Cerebellar cortex (tissue), 1 donor: ENCODE results near the gene GPC6.

Experiments
- DNase-seq: peaks from one replicate; pipeline ENCODE4 v3.0.0-alpha.2; 2015; ENCODE audit warnings: low spot score

GPC6 gene

GRCh38 chr13:93926425-93926824, 699.8 kb downstream of the GPC6 start:
- no peak for DNase-seq

GRCh38 chr13:93927431-93927830, 700.8 kb downstream of the GPC6 start:
- DNase-seq, result no peak

DNA sequence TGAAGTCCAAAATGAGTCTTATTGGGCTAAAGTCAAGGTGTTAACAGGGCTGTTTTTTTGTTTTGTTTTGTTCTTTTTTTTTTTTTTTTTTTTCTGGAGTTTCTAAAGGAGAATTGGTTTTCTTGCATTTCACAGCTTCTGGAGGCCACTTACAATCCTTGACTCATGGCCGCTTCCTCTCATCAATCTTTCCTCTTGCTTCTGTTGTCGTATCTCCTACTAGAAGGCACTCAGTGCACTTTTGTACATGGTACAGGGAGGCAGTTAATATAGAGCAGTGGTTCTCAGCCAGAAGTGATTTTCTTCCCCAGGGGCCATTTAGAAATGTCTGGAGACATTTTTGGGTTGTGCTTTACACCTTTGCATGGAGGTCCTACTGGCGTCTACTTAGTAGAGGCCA, 706.3 kb downstream of the GPC6 start:
- no peak for DNase-seq

- no peak for DNase-seq
These were observed 710.3 kb downstream of the GPC6 start for GRCh38 chr13:93936901-93937300.

- DNase-seq, result no peak
These were observed 714.8 kb downstream of the GPC6 start for GRCh38 chr13:93941444-93941843.

DNA sequence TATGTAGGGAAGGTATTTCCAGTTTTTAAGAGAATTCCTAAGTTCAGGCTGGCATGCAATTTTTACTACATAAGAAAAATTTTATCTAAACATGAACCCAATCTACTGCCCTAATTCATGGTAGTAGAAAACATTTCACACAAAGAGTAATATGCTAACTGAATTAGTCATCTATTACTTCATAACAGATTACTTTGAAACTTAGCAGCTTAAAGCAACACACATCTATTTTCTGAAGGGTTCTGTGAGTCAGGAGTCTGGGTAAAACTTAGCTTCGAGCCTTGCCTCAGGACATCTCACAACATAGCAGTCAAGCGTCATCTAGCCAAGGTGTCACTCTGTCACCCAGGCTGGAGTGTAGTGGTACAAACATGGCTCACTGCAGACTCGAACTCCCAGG, 715.4 kb downstream of the GPC6 start:
- no peak for DNase-seq

DNA sequence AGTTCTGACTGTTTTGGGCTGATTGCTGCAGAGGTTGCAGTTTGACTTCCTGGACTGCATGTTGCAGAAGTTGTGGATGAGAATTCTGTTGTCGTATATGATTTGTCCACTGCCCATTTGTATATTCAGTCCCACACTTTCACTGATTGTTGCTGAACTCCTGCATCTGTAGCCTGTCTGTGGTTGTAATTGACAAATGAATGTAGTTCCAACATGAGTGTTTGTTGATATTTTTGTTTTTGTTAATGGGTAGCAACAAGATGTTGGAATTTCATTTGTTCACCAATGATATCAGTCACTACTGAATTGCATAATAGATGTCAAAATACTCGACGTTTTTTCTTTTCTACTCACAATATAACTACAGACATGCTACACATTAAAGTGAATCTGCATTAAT, 719.0 kb downstream of the GPC6 start:
- no peak for DNase-seq

DNA sequence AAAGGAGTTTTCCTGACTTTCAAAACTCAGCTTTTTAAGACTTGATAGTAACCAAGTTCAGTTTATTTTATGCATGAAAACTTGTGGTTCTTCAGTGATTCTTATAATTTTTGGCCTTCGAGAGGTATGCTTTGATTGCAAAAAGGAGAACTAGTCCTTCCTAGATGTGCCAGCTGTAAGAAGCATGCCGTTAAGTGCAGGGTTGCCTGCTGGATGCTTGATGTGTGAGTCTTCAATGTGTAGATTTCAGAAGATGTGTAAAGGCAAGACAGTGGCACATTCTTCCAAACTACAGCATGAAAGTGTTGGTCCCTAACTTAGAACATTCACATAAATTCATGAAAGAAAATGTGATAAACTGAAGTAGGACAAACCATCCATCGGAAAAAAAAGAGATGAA, 720.4 kb downstream of the GPC6 start:
- DNase-seq, result no peak

DNA sequence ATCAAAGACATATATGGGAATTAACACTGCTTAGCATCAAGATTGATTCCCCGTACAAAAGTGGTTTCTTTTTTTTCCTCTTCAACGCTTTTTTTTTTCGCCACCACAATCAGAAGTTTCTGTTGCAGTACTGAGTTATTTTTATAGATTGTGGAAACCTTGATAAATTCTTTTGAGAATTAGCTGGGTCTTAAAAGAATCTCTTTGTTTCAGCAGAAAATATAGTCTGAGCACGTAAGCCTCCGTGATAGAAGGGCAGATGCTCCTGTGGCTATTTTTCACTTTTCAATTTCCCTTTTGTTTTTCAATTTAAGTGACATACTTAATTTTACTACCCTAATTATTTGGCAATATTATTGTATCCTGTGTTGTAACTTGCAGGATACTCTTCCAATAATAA, 721.0 kb downstream of the GPC6 start:
- no peak for DNase-seq

GRCh38 chr13:93948162-93948922, 721.7 kb downstream of the GPC6 start:
- DNase-seq, result no peak

DNA sequence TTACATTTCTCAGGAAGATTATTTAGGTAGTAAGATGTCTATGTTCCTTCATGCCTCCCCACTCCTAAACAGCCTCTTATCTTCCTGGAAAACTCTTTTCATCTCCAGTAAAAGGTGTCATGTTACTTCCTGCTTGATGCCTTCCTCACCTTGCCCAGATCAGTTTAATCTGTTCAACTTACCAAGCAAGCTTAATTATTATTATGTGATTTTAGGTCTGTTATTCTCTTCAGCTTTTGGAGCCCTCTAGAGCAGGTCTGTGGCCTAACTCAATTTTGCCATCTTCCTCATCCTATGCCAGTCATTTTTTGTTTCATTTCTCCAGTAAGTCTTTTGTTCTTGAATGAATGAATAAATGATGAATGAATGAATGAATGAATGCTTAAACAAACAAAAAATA, 724.5 kb downstream of the GPC6 start:
- DNase-seq, result no peak

DNA sequence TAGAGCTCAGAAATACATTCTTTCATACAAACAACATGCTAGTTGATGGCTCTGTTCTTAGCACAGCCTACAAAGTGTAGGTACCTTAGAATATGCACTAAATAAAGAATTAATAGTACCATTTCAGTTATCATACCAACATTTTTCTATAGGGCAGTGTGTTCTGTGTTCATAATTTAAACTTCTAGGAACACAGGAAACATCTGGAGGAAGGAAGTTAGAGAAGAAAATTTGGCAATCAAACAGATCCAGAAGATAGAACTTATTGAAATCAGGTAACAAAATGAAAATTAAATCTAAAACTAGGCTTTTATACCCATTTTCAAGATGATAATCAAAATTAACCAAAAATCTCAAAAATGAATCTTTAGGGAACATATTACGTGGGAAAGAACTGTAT, 725.3 kb downstream of the GPC6 start:
- no peak for DNase-seq

GRCh38 chr13:93953841-93954240, 727.2 kb downstream of the GPC6 start:
- no peak for DNase-seq

DNA sequence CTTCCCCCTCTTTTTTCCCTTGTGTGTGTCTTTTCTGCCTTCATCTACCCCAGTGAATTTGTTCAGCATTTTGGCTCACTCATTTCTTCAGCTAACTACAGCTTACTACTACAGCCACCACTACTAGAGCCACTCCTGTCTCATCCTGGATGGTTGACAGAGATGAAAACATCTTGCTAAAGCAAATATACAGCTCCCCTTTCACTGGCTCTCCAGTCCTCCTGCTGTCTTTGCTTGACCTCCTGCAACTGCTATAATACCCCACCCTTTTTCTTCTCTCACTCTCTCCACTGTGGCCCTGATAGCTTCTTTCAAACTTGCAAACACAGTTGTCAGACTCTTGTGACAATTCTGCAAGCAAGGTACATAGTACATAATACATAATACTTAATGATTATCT, 729.3 kb downstream of the GPC6 start:
- no peak for DNase-seq

- DNase-seq, result no peak
These were observed 729.8 kb downstream of the GPC6 start for GRCh38 chr13:93956426-93956825.

DNA sequence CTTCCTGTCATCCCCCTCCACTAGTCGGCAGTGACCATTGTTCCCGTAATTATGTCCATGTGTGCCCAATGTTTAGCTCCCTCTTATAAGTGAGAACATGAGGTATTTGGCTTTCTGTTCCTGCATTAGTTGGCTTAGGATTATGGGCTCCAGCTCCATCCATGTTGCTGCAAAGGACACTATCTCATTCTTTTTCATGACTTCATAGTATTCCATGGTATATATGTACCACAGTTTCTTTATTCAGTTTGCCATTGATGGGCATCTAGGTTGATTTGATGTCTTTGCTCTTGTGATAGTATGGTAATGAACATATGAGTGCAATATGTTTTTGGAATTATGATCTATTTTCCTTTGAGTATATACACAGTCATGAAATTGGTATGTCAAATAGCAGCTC, 730.8 kb downstream of the GPC6 start:
- DNase-seq, result no peak

DNA sequence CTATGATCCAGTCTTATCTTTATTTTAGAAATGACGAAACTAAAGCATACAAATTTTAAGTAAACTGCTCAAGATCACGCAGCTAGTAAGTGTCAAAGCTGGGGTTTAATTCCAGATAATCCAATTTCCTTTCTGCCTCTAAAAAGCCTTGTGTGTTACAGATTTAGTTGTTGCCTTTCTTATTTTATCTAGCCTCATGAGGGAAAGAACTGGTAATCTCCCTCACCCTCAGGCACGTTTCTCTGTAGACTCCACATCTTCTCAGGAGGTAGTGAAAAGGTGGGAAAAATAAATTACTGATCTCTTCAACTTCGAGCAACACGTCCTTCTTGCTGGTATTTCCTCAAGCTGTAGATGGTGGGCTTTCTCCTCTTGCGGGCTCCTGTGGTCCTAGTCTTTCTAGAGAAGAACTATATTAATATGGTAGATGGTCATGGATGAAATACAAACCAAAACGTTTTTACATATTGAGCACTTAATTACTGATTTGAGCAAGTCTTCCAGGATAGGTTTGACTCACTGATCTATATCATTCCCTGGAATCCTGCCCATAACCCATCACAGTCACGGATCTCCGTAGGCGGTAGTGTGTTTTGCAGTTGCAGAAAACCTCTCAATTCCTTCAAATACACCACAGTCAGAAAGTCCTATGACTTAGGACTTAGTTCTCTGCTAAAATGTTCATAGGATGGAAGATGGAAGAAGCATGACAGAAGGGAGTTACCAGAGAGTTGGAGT, 733.4 kb downstream of the GPC6 start:
- no peak for DNase-seq

- DNase-seq, result no peak
These were observed 736.9 kb downstream of the GPC6 start for GRCh38 chr13:93963266-93964145.

DNA sequence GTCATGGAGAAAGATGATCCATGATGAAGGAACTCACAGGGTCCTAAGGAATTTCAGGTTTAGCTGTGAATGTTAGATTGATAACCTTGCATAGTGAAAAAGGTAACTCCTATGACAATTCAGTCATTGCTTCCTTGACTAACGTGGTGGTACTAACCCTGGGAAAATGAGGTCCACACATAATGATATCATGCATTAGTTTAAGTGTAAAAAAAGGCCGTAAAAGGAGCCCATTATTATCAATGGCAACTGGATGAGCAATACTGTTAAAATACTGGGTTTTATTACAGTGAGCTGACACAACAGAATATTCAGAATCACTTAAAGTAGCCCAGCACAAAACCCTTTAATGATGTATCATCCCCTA, 737.5 kb downstream of the GPC6 start:
- DNase-seq, result no peak

DNA sequence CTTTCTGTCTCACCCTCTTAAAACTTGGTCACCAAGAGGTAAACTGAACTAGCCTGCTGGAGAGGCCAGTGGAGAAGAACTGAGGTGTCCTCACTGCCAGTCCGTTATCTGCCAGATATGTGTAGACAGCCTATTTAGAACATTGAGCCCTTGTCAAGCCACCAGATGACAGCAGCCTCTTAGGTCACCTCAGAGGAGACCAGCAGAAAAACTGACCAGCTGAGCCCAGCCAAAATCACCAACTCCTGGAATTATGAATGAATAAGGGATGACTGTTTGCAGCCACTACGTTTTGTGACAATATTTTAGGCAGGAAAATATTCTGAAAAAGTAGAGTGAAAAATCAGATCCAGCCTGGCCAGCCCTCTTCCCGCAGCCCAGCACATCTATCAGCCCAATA, 739.0 kb downstream of the GPC6 start:
- no peak for DNase-seq

GRCh38 chr13:93966267-93966936, 739.8 kb downstream of the GPC6 start:
- DNase-seq, result no peak

- DNase-seq, result no peak
These were observed 740.7 kb downstream of the GPC6 start for GRCh38 chr13:93967286-93967685.
